ENCODE data around the gene HMGN1. TPM values are rescaled to one million over a fixed set of nuclear protein-coding genes. Genes with fewer than 3 reads are reported as not detected.

Gene HMGN1
- total RNA-seq, 4 donors from 2014 or later = 54.0 to 75.8 (median 60.3) TPM

DNA sequence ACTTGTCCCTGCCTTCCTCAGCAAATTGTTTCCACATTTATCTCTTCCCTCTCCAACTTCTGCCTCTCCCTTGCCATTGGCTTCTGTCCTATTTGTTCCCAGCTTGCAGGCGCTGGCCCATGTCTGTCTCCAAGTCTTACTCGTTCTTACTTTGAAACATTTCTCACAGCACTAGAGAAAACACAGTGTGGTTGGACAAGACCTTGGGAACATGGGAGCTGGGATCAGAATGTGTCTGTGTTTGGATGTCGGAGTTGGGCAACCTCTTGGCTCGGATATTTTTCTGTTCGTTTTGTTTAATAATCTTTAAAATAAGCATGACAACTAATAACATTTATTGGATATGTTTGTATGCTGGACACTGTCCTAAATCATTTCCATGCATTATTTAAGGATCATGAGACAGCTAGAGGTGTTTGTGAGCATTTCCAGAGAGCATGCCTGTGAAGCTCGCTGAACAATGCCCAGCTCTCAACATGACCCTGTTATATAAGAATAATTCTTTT, 29.6 kb downstream of the HMGN1 start:
- TF ChIP-seq, protein P1, sequence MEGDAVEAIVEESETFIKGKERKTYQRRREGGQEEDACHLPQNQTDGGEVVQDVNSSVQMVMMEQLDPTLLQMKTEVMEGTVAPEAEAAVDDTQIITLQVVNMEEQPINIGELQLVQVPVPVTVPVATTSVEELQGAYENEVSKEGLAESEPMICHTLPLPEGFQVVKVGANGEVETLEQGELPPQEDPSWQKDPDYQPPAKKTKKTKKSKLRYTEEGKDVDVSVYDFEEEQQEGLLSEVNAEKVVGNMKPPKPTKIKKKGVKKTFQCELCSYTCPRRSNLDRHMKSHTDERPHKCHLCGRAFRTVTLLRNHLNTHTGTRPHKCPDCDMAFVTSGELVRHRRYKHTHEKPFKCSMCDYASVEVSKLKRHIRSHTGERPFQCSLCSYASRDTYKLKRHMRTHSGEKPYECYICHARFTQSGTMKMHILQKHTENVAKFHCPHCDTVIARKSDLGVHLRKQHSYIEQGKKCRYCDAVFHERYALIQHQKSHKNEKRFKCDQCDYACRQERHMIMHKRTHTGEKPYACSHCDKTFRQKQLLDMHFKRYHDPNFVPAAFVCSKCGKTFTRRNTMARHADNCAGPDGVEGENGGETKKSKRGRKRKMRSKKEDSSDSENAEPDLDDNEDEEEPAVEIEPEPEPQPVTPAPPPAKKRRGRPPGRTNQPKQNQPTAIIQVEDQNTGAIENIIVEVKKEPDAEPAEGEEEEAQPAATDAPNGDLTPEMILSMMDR (IDR thresholded peaks at IDR 0.05) = no peak

DNA sequence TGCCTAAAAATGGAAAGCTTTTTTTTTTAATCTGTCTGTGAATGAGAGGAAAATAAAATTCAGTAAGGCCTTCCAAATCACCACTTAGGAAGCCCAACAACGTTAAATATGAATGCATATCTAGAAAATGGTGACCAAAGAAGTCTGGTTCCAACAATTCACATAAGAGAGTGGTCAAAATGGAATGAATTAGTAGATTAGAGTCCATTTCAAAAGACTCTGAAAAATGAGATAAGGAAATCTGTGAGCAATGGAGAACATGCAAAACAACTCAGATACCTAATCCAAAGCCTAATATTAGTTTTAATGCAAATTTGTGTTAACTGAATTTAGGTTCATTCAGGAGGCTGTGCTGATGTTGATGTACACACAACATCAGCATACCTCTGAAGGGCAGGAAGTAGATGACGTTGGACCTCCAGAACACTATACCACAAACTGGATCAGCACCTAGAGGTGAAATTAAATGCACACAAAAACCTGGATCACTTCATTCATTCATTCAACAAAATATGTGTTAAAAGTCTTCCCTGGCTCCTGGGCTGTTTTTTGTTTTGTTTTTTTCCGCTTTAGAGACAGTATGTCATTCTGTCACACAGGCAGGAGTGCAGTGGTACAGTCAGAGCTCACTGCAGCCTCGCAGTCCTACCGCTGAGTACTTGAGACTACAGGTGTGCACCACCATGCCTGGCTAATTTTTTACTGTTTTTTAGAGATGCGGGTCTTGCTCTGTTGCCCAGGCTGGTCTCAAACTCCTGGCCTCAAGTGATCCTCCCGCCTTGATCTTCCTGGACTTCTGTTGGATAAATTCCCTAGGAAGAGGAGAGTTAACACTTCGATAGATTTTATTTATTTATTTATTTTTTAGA, 30.6 kb downstream of the HMGN1 start:
- ATAC-seq (ENCODE audit: low FRiP score) (no peak), DNase-seq (ENCODE audit: low spot score) (no peak)

More for the DNA sequence above, 29.6 kb downstream of the HMGN1 start:
- DNase-seq (ENCODE audit: low spot score) (no peak), ATAC-seq (ENCODE audit: low FRiP score) (no peak)

DNA sequence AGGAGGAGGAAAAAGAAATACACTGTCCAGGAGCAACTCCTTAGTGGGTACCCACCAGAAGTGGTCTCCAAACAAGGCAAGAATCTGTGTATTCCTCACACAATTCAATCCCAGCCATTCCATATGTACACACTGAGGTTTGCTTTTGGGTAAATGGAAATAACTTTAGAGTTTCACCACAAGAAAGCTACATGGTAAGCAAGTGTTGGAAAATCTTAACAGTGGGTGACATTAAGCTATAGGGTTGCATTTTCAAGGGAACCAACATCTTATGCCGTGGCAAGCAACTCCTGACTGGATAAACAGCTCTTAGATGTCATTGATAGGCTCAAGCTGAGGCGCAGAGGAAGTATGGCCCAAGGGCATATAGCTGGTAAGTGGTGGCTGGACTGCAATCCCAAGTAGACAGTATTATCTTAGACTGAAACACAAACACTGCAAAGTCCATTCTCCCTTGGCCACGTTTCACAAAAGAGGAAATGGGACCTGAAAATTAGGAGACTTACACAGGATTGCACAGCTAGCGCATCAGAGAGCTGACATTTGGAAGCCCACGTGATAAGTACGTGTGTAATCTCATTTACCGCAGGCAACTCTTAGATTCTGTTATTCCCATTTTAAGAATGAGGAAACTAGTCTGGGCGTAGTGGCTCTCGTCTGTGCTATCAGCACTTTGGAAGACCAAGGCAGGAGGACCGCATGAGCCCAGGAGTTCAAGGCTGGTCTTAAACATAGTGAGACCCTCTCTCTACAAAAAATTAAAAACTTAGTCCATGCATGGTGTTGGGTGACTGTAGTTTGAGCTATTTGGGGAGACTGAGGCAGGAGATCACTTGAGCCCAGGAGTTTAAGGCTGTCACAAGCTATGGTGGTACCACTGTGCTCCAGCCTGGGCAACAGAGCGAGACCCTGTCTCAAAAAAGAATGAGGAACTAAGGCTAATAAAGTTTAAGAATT, 31.5 kb downstream of the HMGN1 start:
- TF ChIP-seq, protein P1 (IDR thresholded peaks at IDR 0.05) = no peak
- no peak for ATAC-seq (ENCODE audit: low FRiP score)
- DNase-seq (ENCODE audit: low spot score) = no peak

More for the DNA sequence above, 30.6 kb downstream of the HMGN1 start:
- TF ChIP-seq, protein P1 (IDR thresholded peaks at IDR 0.05) = no peak

DNA sequence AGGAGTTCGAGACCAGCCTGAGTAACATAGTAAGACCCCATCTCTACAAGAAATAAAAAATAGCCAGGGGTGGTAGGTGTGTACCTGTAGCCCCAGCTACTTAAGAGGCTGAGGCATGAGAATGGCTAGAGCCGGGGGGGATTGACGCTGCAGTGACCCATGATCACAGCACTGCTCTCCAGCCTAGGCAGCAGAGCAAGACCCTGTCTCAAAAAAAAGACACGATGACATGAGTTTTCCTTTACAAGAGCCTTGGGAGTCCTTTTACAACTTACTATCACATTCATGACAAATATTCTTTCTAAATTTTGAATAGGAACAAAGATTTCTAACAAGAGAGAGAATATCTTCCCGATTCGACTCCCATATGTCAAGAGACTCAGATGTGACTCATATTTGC, 32.2 kb downstream of the HMGN1 start:
- no peak for DNase-seq (ENCODE audit: low spot score)
- ATAC-seq (ENCODE audit: low FRiP score) = no peak
- TF ChIP-seq, protein P1 (IDR thresholded peaks at IDR 0.05) = no peak

DNA sequence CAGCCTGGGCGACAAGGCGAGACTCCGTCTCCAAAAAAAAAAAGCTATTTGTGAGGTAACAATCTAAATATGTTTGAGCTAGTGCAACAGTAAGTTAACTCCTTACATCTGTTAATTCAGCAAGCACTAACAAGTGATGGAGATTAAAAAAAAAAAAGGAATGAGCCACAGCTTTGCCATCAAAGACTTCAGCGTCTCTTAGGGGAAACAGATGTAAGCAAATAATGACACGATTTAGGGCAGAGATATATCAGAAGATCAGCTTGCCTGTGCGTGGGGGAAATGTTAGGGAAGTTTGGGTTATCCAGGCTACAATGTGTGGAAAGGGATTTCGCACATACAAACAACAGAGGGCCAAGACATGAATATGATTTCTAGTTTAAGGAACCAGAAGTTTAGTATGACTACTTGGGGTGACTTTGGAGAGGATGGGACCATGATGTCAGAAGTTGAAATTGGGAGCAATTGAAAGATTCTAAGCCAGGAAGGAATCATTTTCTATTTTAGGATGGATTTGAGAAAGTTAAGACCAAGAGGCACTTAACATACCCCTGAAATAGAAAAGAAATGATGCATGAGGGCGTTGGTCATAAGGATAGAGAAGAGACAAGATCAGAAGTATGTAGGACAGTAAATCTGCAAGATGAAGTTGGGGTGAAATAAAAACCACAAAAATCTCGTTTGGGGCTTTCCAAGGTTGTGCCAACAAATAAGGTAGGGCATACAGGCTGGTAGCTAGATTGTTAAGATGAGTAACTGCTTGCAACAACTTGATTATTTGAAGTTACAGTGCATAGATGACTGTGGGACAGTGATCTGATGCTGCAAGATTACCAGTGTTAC, 33.1 kb downstream of the HMGN1 start:
- no peak for DNase-seq (ENCODE audit: low spot score)
- ATAC-seq (ENCODE audit: low FRiP score) = no peak
- TF ChIP-seq, protein P1 (IDR thresholded peaks at IDR 0.05) = no peak
